ENCODE measurements around the gene FNBP1L.

DNA sequence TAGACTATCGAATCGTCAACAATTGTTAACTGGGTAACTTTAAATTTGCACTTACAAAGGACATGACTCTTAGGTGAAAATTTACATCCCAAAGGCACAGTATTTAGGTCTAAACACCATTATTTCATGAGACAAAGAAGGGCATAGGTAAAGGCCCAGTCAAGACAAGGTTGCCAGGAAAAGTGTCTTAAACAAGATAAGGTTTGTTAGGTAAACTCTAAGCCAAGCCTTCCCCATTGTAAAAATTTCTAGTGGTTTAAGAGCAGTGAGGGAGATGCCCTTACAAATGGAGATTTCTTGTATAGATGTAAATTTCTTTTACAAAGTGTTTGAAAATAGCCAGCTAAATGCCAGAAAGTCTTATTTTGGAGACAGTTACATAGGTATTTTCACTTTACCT lies 36.9 kb upstream of the FNBP1L start:
- TF ChIP-seq, protein P1, sequence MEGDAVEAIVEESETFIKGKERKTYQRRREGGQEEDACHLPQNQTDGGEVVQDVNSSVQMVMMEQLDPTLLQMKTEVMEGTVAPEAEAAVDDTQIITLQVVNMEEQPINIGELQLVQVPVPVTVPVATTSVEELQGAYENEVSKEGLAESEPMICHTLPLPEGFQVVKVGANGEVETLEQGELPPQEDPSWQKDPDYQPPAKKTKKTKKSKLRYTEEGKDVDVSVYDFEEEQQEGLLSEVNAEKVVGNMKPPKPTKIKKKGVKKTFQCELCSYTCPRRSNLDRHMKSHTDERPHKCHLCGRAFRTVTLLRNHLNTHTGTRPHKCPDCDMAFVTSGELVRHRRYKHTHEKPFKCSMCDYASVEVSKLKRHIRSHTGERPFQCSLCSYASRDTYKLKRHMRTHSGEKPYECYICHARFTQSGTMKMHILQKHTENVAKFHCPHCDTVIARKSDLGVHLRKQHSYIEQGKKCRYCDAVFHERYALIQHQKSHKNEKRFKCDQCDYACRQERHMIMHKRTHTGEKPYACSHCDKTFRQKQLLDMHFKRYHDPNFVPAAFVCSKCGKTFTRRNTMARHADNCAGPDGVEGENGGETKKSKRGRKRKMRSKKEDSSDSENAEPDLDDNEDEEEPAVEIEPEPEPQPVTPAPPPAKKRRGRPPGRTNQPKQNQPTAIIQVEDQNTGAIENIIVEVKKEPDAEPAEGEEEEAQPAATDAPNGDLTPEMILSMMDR (conservative IDR thresholded peaks at IDR 0.05; ENCODE audit: low read length), result no peak
- no peak for TF ChIP-seq EZH2phosphoT487 (IDR thresholded peaks at IDR 0.05; ENCODE audit: borderline replicate concordance, low read depth, low read length)

Data from OCI-LY7 (cell line).